Testis (tissue), 3 donors: ENCODE measurements around the gene PLS1. TPM values are rescaled to one million over a fixed set of nuclear protein-coding genes. Genes with fewer than 3 reads are reported as not detected.

Experiments
- DNase-seq: peaks from one replicate; pipeline ENCODE4 v3.0.0-alpha.2; 2019
- H3K27ac ChIP-seq, 2 donors: fragments of 200-600 bp; sonication (generic); one replicate each; pipeline ENCODE4 v1.5.1; 2019
- H3K27me3 ChIP-seq: fragments of 200-600 bp; sonication (generic); one replicate; pipeline ENCODE4 v1.5.1; 2019
- H3K36me3 ChIP-seq: fragments of 200-600 bp; sonication (generic); one replicate; pipeline ENCODE4 v1.5.1; 2017; ENCODE audit warnings: low read depth; ENCODE audit errors: missing control alignments
- H3K4me1 ChIP-seq: fragments of 200-600 bp; sonication (generic); one replicate; pipeline ENCODE4 v1.5.1; 2019
- H3K4me3 ChIP-seq, 2 donors: fragments of 200-600 bp; sonication (generic); one replicate each; pipeline ENCODE4 v1.5.1; 2017 to 2019
- H3K9me3 ChIP-seq: fragments of 200-600 bp; sonication (generic); one replicate; pipeline ENCODE4 v1.5.1; 2017
- CTCF ChIP-seq, 3 experiments: fragments of 450-650 bp in 2 of 3; fragments of 200-600 bp in 1 of 3; sonication (generic) in 1 of 3; IDR thresholded peaks; one replicate each; pipeline ENCODE4 v1.5.1; 2016 to 2019; ENCODE audit warnings: antibody characterized with exemption in 3 of 3, mild to moderate bottlenecking in 2 of 3, moderate library complexity in 1 of 3
- POLR2A ChIP-seq: fragments of 450-650 bp; IDR thresholded peaks from one replicate; pipeline ENCODE4 v1.6.1; 2017; ENCODE audit warnings: antibody characterized with exemption, mild to moderate bottlenecking, moderate library complexity
- WGBS, 2 donors: methylation state at CpG; one replicate each; pipeline ENCODE4 v1.1.5; 2018; 5-methylcytosine and 5-hydroxymethylcytosine counted together
- intact Hi-C: fragments of 100-400 bp; cut with DNase I; formaldehyde crosslinking; loops from one replicate; pipeline ENCODE4 v1.15.1; 2023; ENCODE audit warnings: low total_unique reads
- polyA plus RNA-seq: library from polyadenylated mRNA; stranded (reverse); fragments of 350-450 nt; fragmentation: Illumina TruSeq; extraction: RNeasy Lipid Tissue Mini Kit (QIAGEN cat#74804); gene quantifications from one replicate; pipeline ENCODE4 v1.2.3, GENCODE V29; 2014; ENCODE audit warnings: low read depth, low replicate concordance; ENCODE audit not compliant: insufficient read depth
- total RNA-seq, 2 donors: library from RNA; depleted of rRNA; stranded (reverse); fragments of >200 nt; gene quantifications; one replicate each; pipeline ENCODE4 v1.2.3, GENCODE V29; 2016

The PLS1 gene
- total and polyA plus RNA-seq, 3 donors from 2014 or later, result 5.1 to 10.8 (median 10.6) TPM

DNA sequence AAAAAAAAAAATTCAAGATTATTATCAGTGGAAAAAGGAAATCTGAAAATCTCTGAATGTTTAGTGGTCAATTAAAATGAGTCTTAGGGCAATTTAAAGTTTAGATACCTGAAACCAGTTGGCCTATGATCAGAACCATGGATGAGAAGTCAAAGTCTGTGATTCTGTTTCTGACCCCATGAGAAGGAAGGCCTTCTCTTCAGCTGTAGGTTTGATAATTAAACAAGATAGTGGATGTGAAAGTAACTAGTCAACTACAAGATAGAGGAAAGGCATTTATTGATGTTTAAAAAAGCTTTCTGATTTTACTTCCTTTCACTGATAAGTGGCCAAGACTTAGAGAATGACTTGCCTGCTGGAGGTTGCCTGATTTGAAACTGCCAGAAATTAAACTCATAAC lies 8.7 kb downstream of the PLS1 start:
- no peaks in the 10 kb centered on the region for H3K27me3 ChIP-seq
- no peaks in the 10 kb centered on the region for H3K4me1 ChIP-seq
- DNase-seq, result no peak
- H3K27ac ChIP-seq, result no peak overlapping the region
- no peak overlapping the region for H3K4me3 ChIP-seq
- H3K9me3 ChIP-seq, result no peaks in the 10 kb centered on the region
- intact Hi-C loops, result no loop called here
- TF ChIP-seq POLR2A, result no peak
- no peaks in the 10 kb centered on the region for H3K36me3 ChIP-seq

- no peak for DNase-seq
- Histone ChIP-seq H3K27me3 (no peaks in the 10 kb centered on the region), H3K4me3 (no peak overlapping the region), H3K27ac (no peak overlapping the region), H3K9me3 (no peaks in the 10 kb centered on the region), H3K36me3 (no peaks in the 10 kb centered on the region), H3K4me1 (no peaks in the 10 kb centered on the region)
- intact Hi-C loops, result no loop called here
- no peak for TF ChIP-seq CTCF (IDR thresholded peaks at IDR 0.05)
- WGBS, 2 donors, result 64 to 90% methylated on average over 1 of the region's 1 CpG
These were observed 12.4 kb downstream of the PLS1 start for GRCh38 chr3:142608631-142609030.

GRCh38 chr3:142609136-142609535 lies 12.9 kb downstream of the PLS1 start:
- H3K4me1 ChIP-seq, result no peaks in the 10 kb centered on the region
- no peak for DNase-seq
- TF ChIP-seq POLR2A (no peak), CTCF (IDR thresholded peaks at IDR 0.05) (no peak)
- WGBS, 2 donors, result 96 to 100% methylated on average over 1 of the region's 1 CpG
- no peaks in the 10 kb centered on the region for H3K9me3 ChIP-seq
- H3K27me3 ChIP-seq, result no peaks in the 10 kb centered on the region
- H3K36me3 ChIP-seq, result no peaks in the 10 kb centered on the region
- no peak overlapping the region for H3K4me3 ChIP-seq
- no peak overlapping the region for H3K27ac ChIP-seq
- intact Hi-C loops, result no loop called here

GRCh38 chr3:142611206-142611605 lies 15.0 kb downstream of the PLS1 start:
- Histone ChIP-seq H3K36me3 (no peaks in the 10 kb centered on the region), H3K27me3 (no peaks in the 10 kb centered on the region), H3K27ac (no peak overlapping the region), H3K4me3 (no peak overlapping the region), H3K4me1 (no peaks in the 10 kb centered on the region), H3K9me3 (no peaks in the 10 kb centered on the region)
- 95 to 100% methylated on average over 1 of the region's 1 CpG for WGBS, 2 donors
- DNase-seq, result no peak
- TF ChIP-seq POLR2A (no peak), CTCF (IDR thresholded peaks at IDR 0.05) (no peak)
- intact Hi-C loops, result no loop called here

DNA sequence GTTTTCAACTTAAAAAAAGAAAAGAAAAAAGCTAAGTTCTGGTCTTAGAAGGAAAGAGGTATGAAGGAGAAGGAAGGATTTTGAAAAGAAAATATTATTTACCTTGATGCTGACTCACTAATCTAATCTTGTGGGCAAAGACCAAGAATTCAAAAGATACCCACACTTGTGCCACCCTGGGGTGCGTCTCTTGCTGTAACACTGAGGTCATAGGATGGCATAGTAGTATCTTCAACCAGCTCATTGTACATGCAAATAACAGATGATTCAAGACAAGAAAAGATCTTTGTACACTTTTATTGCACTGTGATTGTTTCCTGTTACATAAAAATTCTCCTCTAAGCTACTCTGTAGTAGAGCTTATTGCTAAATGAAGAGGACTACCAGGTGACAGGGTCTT lies 17.3 kb downstream of the PLS1 start:
- Histone ChIP-seq H3K4me1 (no peaks in the 10 kb centered on the region), H3K9me3 (no peaks in the 10 kb centered on the region), H3K27me3 (no peaks in the 10 kb centered on the region), H3K27ac (no peak overlapping the region), H3K36me3 (no peaks in the 10 kb centered on the region), H3K4me3 (no peak overlapping the region)
- DNase-seq, result no peak
- WGBS, 2 donors, result 83 to 92% methylated on average over 1 of the region's 1 CpG
- TF ChIP-seq CTCF (IDR thresholded peaks at IDR 0.05), result no peak
- no peak for TF ChIP-seq POLR2A
- intact Hi-C loops, result no loop called here
